HG03457 (cell line): ENCODE measurements around the gene SDR39U1.

Source experiments
- ATAC-seq: cut with Tn5 transposase; IDR thresholded peaks from one replicate; pipeline ENCODE4 v1.9.1; 2021; ENCODE audit warnings: moderate number of reproducible peaks; ENCODE audit not compliant: unreplicated experiment

The SDR39U1 gene

DNA sequence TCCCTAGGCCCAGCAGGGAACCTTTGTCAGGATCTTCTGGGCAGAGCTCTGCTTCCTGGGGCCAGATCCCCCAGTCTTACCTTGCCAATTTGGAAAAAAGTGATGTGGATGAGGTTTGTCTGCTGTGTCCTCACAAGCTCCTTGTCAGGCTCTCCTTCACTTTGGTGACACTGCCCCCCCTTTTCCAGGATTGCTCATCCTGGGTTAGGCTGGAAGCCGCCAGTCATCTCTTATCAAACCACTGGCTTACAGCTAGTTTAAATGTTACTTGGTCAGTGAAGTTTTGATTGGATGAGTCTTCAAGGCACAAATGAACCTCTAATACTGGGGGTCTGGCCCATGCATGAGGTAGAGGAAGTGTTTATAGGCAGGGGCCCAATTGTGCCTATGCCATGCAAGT, 28.5 kb downstream of the SDR39U1 start:
- ATAC-seq, result no peak

DNA sequence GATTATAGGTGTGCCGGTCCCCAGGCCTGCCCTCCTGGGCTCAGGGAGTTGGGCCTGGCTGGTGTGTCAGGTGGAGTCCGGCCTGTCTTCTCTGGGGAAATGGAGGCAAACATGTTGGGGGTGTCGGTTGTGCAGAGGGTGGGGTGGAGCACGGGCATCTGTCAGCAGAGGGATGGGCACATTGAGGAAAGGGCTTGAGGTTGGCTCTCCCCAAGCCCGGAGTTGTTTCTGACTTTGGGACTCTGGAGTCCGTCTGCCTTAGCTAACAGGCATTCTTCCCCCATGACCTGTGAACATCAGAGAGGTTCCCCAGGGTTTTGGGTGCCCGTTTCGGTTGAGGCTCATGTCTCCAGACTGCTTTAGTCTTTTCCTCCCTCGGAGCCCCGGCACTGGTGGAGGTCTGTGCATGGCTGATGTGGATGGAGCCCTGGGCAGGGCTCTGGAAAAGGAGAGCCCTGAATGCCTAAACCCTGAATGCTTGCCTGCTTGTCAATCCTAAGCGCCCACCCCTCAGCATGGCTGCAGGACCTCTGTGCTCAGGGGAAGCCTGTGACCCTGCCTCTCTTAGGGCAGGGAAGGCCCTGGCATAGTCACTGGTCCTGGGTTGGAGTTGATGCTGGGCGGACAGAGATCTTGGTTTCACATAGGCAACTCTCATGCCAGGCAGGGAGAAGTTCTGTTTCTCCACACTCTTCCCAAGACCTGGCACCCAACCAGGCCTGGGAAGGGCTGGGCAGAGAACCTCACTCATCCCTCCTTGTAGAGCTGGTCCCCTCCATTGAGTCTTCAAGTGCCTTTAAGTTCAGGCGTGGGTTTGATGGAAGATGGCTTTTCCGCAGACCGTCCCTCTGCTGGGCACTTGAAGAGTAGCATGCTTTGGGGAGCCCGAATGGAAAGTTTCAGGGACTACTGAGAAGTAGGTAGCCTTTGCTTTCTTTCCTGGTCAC, 30.9 kb downstream of the SDR39U1 start:
- no peak for ATAC-seq

DNA sequence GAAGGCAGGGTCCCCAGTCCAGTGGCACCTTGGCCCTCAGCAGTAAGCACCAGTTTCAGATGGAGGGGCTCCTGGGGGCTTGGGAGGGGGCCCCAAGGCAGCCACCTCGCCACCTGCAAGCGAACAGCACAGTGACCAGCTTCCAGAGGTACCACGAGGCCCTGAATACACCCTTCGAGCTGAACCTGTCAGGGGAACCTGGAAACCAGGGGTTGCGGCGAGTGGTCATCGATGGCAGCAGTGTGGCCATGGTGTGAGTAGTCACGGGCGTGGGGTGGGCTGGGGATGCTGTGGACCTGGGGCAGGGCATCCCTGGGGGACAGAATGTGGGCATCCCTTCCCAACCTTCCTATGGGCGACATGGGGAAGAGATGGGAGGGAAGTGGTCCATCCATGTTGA, 32.6 kb downstream of the SDR39U1 start:
- no peak for ATAC-seq

DNA sequence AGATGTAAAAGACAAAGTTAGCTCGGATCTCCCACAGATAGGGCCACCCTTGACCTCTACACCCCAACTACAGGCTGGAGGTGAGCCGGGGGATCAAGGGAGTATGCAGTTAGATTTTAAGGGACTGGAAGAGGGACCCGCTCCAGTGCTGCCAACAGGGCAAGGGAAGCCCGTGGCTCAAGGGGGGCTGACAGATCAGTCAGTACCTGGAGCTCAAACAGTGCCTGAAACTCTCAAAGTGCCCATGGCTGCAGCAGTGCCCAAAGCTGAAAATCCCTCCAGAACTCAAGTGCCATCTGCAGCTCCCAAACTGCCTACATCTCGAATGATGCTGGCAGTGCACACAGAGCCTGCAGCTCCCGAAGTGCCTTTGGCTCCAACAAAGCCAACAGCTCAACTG, 33.4 kb downstream of the SDR39U1 start:
- ATAC-seq, result no peak

DNA sequence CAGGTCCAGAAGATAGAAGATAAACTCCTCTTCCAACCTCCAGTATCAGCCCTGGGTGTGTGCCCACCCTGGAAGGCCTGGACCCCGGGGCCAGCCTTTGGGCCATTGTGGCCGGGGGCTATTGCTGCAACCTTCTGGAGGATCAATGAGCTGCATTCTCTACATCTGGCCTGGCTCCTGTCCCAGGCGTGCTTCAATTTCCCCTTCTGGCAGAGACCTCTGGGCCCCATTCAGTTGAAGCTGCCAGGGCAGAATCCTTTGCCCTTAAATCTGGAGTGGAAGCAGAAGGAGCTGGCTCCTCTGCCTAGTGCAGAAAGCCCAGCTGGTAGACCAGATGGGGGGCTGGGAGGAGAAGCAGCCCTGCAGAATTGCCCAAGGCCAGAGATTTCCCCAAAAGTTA, 33.8 kb downstream of the SDR39U1 start:
- ATAC-seq, result no peak

DNA sequence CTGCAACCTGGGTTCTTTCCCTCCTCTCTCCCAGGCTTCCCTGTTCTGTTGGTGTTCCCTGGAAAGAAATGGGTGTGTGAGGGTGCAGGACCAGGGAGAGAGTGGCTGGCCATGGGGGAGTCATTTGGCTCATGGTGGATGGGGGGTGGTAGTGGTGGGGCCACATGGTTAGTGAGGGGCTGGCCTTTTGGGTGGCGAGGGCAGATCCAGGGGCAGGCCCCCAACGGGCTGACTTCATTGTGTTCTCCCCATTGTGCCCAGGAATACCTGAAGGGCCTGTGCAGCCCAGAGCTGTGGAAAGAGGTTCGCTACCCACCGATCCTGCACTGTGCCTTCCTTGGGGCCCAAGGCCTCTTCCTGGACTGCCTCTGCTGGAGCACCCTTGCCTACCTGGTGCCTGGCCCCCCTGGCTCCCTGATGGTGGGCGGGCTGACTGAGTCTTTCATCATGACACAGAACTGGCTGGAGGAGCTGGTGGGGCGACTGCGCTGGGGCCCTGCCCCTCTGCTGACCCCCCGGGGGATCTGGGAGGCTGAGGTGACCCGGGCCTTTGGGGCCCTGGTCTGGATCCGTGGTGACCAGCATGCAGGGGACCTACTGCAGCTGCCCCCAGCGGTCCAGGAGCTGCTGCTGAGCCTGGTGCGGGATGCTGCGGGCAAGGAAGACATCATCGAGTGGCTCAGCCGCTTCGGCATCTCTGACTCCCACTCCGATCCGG, 34.8 kb downstream of the SDR39U1 start:
- ATAC-seq, result no peak

DNA sequence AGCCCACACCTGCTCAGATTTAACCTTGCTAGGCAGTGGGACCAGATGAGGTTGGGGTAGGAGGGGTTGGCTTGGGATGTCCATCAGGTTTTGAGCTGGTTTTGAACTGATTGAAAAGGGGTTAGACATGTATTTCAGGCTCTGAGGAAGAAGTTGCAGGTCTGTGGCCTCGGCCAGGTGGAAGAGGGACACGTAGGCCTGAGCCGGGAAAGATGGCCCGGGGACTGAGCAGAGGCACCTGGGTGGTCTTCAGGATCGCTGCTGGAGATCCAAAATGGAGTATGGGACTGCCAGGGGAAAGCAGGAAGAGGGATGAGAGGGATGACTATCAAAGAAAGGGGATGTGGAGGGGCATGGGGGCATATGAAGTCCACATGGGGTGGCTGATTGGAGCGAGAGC, 36.2 kb downstream of the SDR39U1 start:
- ATAC-seq, result no peak

DNA sequence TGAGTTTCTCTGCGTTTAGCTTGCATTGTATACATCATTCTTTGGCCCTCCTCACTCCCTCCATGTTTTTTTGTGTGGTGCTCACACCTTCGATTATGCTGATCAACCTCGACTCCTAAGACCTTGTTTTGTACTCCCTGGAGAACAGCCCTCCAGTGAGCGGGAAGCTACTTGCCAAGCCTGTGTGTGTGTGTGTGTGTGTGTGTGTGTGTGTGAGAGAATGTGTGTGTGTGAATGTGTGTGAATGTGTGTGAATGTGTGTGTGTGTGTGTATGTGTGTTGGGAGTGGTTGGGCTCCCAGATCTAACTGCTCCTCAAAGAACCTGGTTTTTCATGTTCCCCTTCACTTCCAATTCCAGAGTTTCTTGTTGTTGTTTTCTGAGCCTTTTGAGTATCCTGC, 37.8 kb downstream of the SDR39U1 start:
- ATAC-seq, result no peak

DNA sequence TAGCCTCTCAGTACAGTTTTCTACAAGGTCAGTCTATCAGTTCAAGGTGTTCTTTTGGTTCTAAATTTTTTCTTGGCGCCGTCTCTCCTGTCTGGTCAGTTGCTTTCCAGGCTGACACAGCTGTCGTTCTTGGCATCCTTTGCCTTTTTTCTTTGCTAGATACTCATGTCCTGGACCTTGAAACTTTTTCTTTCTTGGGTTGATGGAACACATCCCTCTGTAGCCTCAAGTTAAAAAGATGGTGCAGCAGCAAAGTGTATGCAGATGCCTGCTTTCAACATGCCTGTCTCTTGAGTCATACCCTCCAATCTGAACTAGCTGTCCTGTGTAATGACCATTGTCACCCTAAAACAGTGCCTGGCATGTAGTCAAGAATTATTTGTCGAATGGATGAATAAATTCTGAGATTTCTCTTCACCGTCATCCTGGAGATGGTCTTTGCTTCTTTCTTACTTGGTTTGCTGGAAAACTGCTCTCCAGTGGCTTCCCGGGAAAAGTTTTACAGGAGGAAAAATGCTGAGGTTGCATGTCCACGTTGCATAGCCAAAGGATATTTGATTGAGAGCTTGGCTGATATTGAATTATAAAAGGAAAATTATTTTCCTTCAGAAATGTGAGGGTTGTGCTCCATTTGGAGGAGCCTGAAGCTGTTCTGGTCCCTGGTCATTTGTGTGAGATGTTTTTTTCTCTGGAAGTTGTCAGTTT, 39.1 kb downstream of the SDR39U1 start:
- ATAC-seq, result no peak

DNA sequence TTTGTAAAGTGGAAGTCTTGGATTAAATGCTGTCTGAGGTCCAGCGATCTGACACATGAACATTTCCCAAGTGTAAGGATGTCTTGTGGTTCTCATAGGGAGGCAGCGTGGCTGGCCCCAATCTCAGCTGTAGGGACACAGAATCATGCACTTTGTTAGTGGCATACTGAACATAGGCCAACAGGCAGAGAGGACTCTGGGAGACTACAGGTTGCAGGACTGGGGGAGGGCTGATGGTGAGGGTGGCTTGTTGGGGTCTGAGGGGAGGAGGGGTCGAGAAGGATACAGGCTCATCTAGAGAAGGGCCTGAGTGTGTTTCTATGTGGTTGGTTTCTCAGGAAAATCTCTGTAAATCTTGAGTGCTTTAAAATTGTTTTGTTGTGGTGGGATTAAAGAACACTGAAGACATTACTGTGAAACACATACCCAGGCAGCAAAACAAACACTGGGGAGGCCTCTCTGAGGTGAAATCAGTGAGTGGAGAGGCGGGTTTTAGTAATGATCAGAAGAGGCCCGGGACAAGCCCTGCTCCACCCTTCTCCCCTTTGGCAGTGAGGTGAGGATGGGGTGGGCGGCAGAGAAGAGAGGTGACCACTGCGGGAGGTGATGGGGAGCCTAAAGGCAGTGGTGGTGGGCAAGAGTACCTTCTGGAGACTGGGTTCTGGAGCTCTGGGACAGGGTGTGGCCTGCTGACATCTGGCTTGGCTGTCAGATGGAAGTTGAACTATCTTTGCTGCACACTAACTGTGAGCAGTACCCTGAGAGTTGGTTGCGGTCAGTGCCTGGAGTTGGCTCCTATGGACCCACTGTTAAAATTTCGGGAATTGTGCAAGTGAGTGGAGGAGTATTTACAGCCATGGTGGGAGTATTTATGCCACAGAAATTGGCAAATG, 40.5 kb downstream of the SDR39U1 start:
- ATAC-seq, result no peak

DNA sequence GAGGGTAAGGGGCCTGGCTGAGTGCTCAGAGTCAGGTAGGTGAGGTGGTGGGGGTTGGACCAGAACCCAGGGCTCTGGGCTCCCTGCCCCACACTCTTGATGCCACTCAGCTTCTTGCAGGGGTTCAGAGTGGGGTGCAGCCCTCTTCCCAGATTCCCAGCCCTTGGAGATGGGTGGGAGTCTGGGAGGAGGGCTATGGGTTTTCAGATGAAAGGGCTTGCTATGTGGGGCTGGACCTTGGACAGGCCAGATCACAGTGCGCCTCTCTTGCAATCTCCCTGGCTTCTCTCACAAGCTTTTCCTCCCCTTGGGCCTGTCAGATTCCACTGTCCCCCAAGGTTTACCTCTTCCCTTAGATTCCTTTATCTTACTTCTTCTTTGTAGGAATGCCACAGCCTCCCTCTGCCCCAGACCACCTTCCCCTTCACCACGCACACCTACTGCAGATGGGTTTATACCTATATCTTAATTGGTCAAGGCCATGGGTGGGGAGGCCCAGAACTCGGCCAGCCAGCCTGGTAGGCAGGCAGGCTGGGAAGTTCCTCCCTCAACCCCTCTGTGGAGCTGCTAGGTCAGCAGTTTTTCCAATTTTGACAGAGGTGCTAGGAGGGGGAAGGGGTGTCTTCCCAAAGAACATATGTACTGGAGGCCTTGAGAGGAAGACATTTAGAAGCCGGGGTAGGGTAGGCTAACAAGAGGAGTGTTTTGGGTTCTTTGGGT, 42.4 kb downstream of the SDR39U1 start:
- ATAC-seq, result no peak

DNA sequence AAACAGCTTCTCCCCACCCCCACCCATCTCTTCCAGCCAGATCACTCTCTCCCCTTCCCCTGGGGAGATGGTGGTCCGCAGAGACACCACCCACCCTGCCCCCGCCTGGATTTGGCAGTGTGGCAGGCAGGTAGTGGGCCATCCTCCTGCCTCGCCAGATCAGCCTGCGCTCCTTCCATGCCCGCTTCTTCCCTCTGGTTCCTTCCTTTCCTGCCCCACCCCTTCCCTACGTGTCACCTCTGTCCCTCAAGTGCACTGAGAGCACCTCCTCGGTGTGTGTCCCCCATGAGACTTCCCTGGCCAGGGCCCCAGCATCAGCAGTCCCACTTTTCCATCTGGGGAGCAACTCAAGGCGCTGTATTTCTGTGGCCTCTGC, 43.1 kb downstream of the SDR39U1 start:
- no peak for ATAC-seq

DNA sequence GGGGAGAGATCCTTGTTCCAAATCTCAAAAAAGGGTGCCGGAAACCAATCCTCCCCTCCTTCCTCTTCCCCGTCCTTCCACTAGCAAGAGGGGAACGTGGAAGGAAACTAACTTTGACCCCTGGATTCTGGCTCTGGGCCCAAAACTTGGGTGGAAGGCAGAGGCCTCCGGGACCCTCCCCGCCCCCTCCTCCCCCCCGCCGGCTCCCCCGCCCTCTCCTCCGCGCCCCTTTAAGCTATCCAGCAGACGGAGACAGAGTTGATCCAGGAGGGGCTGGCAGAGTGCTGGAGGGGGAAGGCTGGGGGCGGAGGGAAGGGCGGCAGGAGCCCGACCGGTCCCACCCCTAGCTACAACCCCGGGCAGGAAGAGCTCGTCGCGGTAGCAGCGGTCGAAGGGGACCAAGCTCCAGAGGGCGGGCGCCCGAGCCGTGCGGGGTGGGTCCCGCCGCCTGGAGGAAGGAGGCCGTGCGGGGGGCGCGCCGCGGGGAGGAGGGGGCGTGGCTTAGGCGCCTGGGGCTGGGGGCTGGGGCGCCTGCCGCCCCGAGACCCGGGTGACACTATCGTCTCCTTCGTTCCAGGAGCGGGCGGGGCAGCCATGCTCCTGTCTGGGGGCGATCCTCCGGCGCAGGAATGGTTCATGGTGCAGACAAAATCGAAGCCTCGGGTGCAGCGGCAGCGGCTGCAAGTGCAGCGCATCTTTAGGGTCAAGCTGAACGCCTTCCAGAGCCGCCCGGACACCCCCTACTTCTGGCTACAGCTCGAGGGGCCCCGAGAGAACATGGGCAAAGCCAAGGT, 43.7 kb downstream of the SDR39U1 start, which contains the start of gene NYNRIN:
TSS of gene NYNRIN (plus strand) at position 351 of the 794 bp plus-strand sequence. CDS start at position 595, 244 bp downstream.
- no peak for ATAC-seq

DNA sequence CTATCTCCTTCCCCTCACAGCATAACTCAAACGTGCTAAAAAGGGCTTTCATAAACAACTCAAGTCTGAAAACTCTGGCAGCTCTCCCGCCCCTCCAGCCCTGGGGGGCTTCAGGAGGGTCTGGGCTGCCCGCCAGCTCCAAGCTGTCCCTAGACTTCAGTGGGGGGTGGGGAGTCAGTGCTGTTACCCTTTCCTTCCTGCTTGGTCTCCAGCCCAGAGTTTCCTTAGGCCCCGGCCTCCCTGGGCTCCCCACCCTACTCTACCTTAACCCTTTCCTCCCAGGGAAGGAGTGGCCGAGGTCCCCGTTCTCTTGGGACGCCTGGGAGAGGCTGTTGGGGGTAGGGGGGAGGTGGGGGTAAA, 44.3 kb downstream of the SDR39U1 start:
- ATAC-seq, result no peak

DNA sequence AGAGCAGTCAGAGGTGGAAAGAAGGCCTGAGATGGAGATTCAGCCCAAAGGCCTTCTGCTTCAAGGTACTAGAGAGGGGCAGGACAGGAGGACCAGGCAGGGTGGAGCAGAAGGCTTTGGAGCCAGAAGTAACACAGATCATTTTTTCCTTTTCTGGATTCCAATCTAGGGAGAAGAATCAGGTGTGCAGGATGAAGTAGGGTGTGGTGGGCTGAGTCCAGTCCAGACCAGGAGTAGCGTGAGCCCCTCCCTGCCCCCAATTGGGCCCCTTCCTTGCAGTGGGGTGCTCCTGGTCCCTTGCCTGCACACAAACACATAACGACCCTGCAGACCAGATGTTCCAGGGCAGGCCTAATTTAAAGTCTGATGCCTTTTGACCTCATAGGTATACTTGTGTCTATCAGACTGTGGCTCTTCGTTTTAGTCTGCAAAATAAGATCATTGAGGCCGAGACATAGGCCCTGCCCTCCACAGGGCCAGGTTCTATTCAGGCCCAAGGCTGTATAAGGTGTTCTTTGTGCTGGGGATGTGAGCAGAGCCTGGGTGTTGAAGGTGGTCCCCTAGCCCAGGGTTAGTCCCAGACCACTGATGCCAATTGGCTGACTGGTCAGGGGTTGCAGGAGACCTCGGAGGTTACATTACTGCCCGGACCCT, 44.8 kb downstream of the SDR39U1 start:
- ATAC-seq, result no peak

DNA sequence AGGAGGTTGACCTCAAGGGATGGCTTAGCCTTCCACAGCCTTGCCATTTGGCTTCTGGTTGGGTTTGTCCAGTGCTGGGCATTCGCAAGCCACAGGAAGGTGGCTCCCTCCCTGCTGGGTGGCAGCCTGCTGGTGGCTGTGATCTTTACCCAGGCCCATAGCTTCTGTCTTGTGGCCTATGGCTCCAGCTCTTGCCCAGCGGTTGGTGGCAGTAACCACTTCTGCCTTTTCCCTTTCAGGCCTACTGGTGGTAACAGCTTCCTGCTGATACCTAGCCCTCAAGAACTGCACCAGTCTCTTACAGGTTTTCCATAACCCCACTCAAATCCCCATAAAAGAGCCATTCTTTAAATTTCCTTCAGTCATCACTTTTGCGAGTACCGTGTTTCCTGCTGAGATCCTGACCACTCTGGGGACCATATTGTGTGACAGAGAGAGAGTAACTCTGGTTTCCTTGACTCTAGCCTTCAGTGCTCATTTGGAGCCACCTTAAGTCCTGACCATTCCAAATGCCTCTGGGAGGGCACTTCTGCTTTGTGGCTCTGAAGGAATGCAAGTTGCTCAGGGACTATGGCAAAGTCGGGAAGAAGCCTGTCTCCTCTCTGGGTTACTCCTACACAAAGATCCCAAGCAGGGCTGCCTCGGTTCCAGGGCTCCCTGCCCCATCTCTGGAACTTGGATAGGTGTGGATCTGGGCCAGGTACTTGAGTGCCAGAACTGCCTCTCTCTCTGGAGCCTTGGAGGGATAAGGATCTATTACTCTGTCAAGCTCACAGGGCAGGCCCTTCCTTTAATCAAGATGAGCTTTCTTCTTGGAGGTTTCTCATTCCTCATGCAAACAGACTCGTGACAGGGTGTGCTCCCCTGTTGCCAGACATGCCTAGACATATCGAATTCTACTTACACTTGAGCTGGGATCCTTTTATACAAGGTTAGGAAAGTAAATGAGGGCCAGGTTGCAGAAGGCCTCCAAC, 46.7 kb downstream of the SDR39U1 start:
- ATAC-seq, result no peak

DNA sequence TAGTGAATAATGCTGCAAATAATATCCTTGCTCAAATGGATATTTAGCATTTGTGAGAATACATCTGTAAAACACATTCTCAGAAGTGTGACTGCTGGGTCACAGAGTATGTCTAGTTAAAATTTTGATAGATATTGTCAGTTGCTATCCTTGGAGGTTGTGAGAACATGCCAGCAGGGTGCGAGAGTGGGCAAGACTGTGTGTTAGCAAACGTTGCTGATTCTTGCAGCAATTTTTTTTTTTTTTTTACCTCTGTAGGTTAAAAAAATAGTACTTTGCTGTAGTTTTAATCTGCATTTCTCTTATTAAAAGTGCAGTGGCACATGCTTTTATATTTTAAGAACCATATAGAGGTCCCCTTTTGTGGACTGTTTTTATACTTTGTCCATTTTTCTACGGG, 48.3 kb downstream of the SDR39U1 start:
- ATAC-seq, result no peak
